GM12878 (cell line): Measurements from ENCODE around the gene EAF1. TPM values are rescaled to one million over a fixed set of nuclear protein-coding genes. Genes with fewer than 3 reads are reported as not detected.

Experiments used
- ATAC-seq: fragments of 200-7000 bp; cut with Tn5 transposase; 3 replicates; pipeline ENCODE4 v1.9.1; 2020; ENCODE audit warnings: mild to moderate bottlenecking, moderate library complexity
- BruUV-seq: library from RNA; stranded (reverse); fragments of 400-500 nt; replicated peaks from 2 replicates; lab custom pipeline; 2021; lab: Mats Ljungman, UMichigan
- CTCF ChIA-PET: fragments of 300-600 bp; sonication (Branson Sonifier 250); formaldehyde crosslinking; extraction: SDS; loops from one replicate; lab custom pipeline; 2021; ENCODE audit warnings: inconsistent platforms; lab: Yijun Ruan, JAX
- POLR2A ChIA-PET: fragments of 350-600 bp; formaldehyde crosslinking; extraction: SDS; loops from one replicate; lab custom pipeline; 2021; ENCODE audit warnings: inconsistent platforms; lab: Charles Lee
- RAD21 ChIA-PET: fragments of 300-600 bp; sonication (Branson Sonifier 250); formaldehyde crosslinking; loops from one replicate; lab custom pipeline; 2023; ENCODE audit warnings: antibody characterized with exemption; ENCODE audit not compliant: unreplicated experiment; lab: Charles Lee
- SMC1A ChIA-PET: fragments of 300-600 bp; sonication (Branson Sonifier 250); formaldehyde crosslinking; loops from one replicate; lab custom pipeline; 2023; ENCODE audit not compliant: unreplicated experiment, uncharacterized antibody; lab: Charles Lee
- DNase-seq: peaks from one replicate; pipeline ENCODE4 v3.0.0-alpha.2; 2011; ENCODE audit warnings: low read depth, low spot score
- FAIRE-seq: peaks from 3 replicates; lab custom pipeline; 2011; peaks lifted over from hg19 to GRCh38; lab: Jason Lieb, UNC
- H2AFZ ChIP-seq: 2 replicates; pipeline ENCODE4 v1.6.0; 2011; ENCODE audit warnings: low read depth, low read length, control low read depth; ENCODE audit not compliant: control insufficient read depth
- H3K27ac ChIP-seq: 2 replicates; pipeline ENCODE4 v1.5.1; 2011; ENCODE audit warnings: control low read depth; ENCODE audit not compliant: control insufficient read depth, insufficient read depth
- H3K27me3 ChIP-seq, 2 experiments: replicated peaks in 1 of 2; 2 replicates each; pipeline versions ENCODE4 v1.6.0 to v1.6.1; 2011; ENCODE audit warnings: low read length in 1 of 2; ENCODE audit not compliant: control insufficient read depth in 2 of 2, insufficient read depth in 2 of 2
- H3K36me3 ChIP-seq, 2 experiments: 2 replicates each; pipeline ENCODE4 v1.5.1; 2011; ENCODE audit warnings: low read length in 1 of 2; ENCODE audit not compliant: control insufficient read depth in 2 of 2, insufficient read depth in 2 of 2
- H3K4me1 ChIP-seq: 2 replicates; pipeline ENCODE4 v1.6.1; 2011; ENCODE audit warnings: mild to moderate bottlenecking, low read length, moderate library complexity, mixed read lengths; ENCODE audit not compliant: control insufficient read depth, insufficient read depth
- H3K4me2 ChIP-seq: 2 replicates; pipeline ENCODE4 v1.6.0; 2011; ENCODE audit warnings: control low read depth; ENCODE audit not compliant: control insufficient read depth, insufficient read depth
- H3K4me3 ChIP-seq: fragments of 200-600 bp; sonication (generic); 2 replicates; pipeline ENCODE4 v1.5.1; 2016
- H3K79me2 ChIP-seq: 2 replicates; pipeline ENCODE4 v1.6.0; 2011; ENCODE audit warnings: low read length; ENCODE audit not compliant: control insufficient read depth, insufficient read depth
- H3K9ac ChIP-seq: 2 replicates; pipeline ENCODE4 v1.8.0; 2011; ENCODE audit warnings: low read length, control low read depth, mixed read lengths; ENCODE audit not compliant: control insufficient read depth, insufficient read depth
- H3K9me3 ChIP-seq: replicated peaks from 3 replicates; pipeline ENCODE4 v1.5.1; 2011; ENCODE audit warnings: mild to moderate bottlenecking, low read length; ENCODE audit not compliant: control insufficient read depth, insufficient read depth
- H4K20me1 ChIP-seq: 2 replicates; pipeline ENCODE4 v1.6.0; 2011; ENCODE audit not compliant: control insufficient read depth, insufficient read depth
- BHLHE40 ChIP-seq, 2 experiments: fragments of 450-650 bp in 1 of 2; IDR thresholded peaks; 2 replicates each; pipeline ENCODE4 v1.6.1; 2011 to 2017; ENCODE audit warnings: low read depth in 2 of 2, borderline replicate concordance in 1 of 2, improper control_type of control experiment in 1 of 2, low read length in 1 of 2, mild to moderate bottlenecking in 1 of 2
- IKZF1 ChIP-seq: fragments of 450-650 bp; conservative IDR thresholded peaks from 2 replicates; pipeline ENCODE4 v1.6.1; 2017; ENCODE audit warnings: antibody characterized with exemption, mild to moderate bottlenecking
- IKZF2 ChIP-seq, 2 experiments: fragments of 450-650 bp; IDR thresholded peaks; 2 replicates each; pipeline ENCODE4 v1.6.1; 2017; ENCODE audit warnings: mild to moderate bottlenecking in 2 of 2, moderate library complexity in 2 of 2
- PAX8 ChIP-seq: fragments of 450-650 bp; IDR thresholded peaks from 2 replicates; pipeline ENCODE4 v1.6.1; 2017; ENCODE audit warnings: mild to moderate bottlenecking, moderate library complexity
- PKNOX1 ChIP-seq: fragments of 450-650 bp; IDR thresholded peaks from 2 replicates; pipeline ENCODE4 v1.6.1; 2016; ENCODE audit warnings: mild to moderate bottlenecking
- POLR2A ChIP-seq: IDR thresholded peaks from 2 replicates; pipeline ENCODE4 v1.6.1; 2011; ENCODE audit warnings: low read depth, mild to moderate bottlenecking, low read length
- POLR2AphosphoS5 ChIP-seq: IDR thresholded peaks from 2 replicates; pipeline ENCODE4 v1.6.1; 2011; ENCODE audit warnings: mild to moderate bottlenecking, low read length, inconsistent platforms
- RAD51 ChIP-seq: fragments of 450-650 bp; IDR thresholded peaks from 2 replicates; pipeline ENCODE4 v1.6.1; 2016; ENCODE audit warnings: moderate library complexity, mild to moderate bottlenecking, inconsistent platforms
- SIN3A ChIP-seq: IDR thresholded peaks from 2 replicates; pipeline ENCODE4 v1.6.1; 2012; ENCODE audit warnings: low read depth, low read length, improper control_type of control experiment
- SIX5 ChIP-seq: IDR thresholded peaks from 2 replicates; pipeline ENCODE4 v1.6.1; 2011; ENCODE audit warnings: mild to moderate bottlenecking, low read depth, low read length, moderate library complexity; ENCODE audit not compliant: severe bottlenecking
- TARDBP ChIP-seq: IDR thresholded peaks from 2 replicates; pipeline ENCODE4 v1.6.1; 2016; ENCODE audit warnings: borderline replicate concordance
- YBX1 ChIP-seq: fragments of 450-650 bp; IDR thresholded peaks from 2 replicates; pipeline ENCODE4 v1.6.1; 2016; ENCODE audit warnings: antibody characterized with exemption
- ZBTB33 ChIP-seq: fragments of 450-650 bp; IDR thresholded peaks from 2 replicates; pipeline ENCODE4 v1.6.1; 2017; ENCODE audit warnings: mild to moderate bottlenecking
- ZZZ3 ChIP-seq: IDR thresholded peaks from 2 replicates; pipeline ENCODE4 v1.6.1; 2011; ENCODE audit warnings: low read depth; ENCODE audit not compliant: control insufficient read depth, insufficient read length
- WGBS: methylation state at CpG from one replicate; pipeline ENCODE4 v1.1.6; 2016; ENCODE audit warnings: low lambda C conversion rate; ENCODE audit not compliant: insufficient replicate concordance, insufficient coverage; ENCODE audit errors: missing lambda C conversion rate; 5-methylcytosine and 5-hydroxymethylcytosine counted together
- in situ Hi-C: fragments of 300-500 bp; cut with MboI; formaldehyde crosslinking; loops from 9 replicates; pipeline ENCODE4 v1.14.3; 2018; ENCODE audit warnings: mixed read lengths
- intact Hi-C: fragments of 100-400 bp; cut with micrococcal nuclease; formaldehyde crosslinking; loops from one replicate; pipeline ENCODE4 v1.14.2; 2022; ENCODE audit not compliant: unreplicated experiment
- polyA plus RNA-seq, 11 experiments: library from polyadenylated mRNA; depleted of rRNA in 4 of 11; unstranded in 6 of 11; stranded (reverse) in 5 of 11; fragments of >200 nt; fragmentation: Nextera tagmentation in 4 of 11; fragmentation: Illumina TruSeq in 1 of 11; extraction: Ambion mirVana in 4 of 11; extraction: Trizol in 1 of 11; gene quantifications; 1 replicate in 1 of 11; 2 replicates in 10 of 11; pipeline versions ENCODE4 v1.2.1 to v1.2.3, GENCODE V29; 2011 to 2016; ENCODE audit warnings: inconsistent platforms in 2 of 11, missing spikeins in 2 of 11, low read depth in 1 of 11
- total RNA-seq, 4 experiments: library from RNA; depleted of rRNA in 3 of 4; stranded (reverse); fragments of >200 nt in 3 of 4; fragmentation: Illumina TruSeq in 1 of 4; extraction: Trizol in 1 of 4; gene quantifications; 2 replicates each; pipeline versions ENCODE4 v1.2.1 to v1.2.3, GENCODE V29; 2013 to 2021
- TF ChIP-seq, protein P1 (sequence below): IDR thresholded peaks from 2 replicates; pipeline ENCODE4 v1.6.1; 2012; ENCODE audit warnings: low read depth, low read length, improper control_type of control experiment
- TF ChIP-seq, protein P2 (sequence below): IDR thresholded peaks from 2 replicates; pipeline ENCODE4 v1.6.1; 2012; ENCODE audit warnings: low read depth, low read length, improper control_type of control experiment

Gene EAF1
- total and polyA plus RNA-seq, 10 of the 15 experiments (the other 5 are each of a cell fraction or from before 2014, with no cell fraction given): 6.8 to 21.6 (median 15.6) TPM

DNA sequence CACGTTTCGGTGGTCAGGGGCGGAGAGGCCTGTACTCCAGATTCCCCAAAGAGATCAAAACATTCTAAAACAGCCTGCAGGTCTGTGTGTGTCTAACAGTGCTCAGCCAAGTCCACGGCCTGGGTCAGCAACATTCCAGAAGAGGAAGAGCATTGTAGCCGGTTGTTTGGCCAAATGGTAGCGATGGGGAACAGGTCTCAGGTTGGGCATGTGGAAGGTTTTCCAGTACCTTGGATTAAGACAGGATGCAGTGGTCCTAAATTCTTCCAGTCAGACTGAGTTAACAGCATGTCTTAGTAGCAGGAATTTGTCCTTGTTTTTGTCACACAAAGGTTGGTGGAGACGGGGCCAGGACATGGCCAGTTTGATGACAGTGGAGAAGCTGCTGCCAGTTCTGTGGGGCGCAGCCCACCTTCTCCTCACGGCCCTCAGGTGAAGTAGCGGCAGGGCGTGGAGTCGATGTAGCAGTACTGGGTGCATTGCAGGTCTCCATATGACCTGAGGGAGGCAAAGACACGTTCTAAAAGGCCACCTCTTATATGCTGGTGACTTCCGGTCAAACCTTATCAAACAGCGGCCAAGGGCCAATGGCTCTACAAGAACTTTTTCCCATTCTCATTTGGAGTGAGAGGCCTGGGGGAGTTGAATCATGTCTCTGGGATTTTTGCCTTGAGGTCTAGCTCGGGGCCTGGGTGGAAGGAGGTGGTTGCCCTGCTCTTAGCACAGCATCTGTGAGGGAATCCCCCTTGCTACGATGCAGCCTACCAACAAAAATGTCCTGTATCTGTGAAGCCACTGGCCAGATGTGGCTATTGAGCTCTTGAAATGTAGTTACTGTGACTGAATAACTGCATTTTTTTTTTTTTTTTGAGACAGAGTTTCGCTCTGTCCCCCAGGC lies 24.1 kb downstream of the EAF1 start:
- peak; percentile 56 for ATAC-seq
- BruUV-seq: no TSS peak
- no peaks in the 10 kb centered on the region for H3K4me1 ChIP-seq
- TF ChIP-seq PAX8 (no peak), POLR2A (no peak), RAD51 (no peak), BHLHE40 (IDR thresholded peaks at IDR 0.05; ENCODE audit: borderline replicate concordance in 1 of 2, low read depth in 2 of 2, low read length in 1 of 2) (no peak), SIN3A (no peak), IKZF2 (IDR thresholded peaks at IDR 0.05) (no peak), ZZZ3 (no peak), PKNOX1 (no peak), POLR2AphosphoS5 (no peak), TARDBP (no peak), SIX5 (no peak), ZBTB33 (no peak), YBX1 (no peak), IKZF1 (no peak)
- TF ChIP-seq, protein P1, sequence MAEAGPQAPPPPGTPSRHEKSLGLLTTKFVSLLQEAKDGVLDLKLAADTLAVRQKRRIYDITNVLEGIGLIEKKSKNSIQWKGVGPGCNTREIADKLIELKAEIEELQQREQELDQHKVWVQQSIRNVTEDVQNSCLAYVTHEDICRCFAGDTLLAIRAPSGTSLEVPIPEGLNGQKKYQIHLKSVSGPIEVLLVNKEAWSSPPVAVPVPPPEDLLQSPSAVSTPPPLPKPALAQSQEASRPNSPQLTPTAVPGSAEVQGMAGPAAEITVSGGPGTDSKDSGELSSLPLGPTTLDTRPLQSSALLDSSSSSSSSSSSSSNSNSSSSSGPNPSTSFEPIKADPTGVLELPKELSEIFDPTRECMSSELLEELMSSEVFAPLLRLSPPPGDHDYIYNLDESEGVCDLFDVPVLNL: no peak
- TF ChIP-seq, protein P2, sequence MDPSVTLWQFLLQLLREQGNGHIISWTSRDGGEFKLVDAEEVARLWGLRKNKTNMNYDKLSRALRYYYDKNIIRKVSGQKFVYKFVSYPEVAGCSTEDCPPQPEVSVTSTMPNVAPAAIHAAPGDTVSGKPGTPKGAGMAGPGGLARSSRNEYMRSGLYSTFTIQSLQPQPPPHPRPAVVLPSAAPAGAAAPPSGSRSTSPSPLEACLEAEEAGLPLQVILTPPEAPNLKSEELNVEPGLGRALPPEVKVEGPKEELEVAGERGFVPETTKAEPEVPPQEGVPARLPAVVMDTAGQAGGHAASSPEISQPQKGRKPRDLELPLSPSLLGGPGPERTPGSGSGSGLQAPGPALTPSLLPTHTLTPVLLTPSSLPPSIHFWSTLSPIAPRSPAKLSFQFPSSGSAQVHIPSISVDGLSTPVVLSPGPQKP: no peak

More for the DNA sequence above, 24.1 kb downstream of the EAF1 start:
- intact Hi-C loops: no loop called here
- Histone ChIP-seq H3K9me3 (no peaks in the 10 kb centered on the region), H3K79me2 (no peaks in the 10 kb centered on the region), H3K4me3 (no peak overlapping the region), H3K36me3 (no peaks in the 10 kb centered on the region), H3K27me3 (no peaks in the 10 kb centered on the region), H2AFZ (no peak overlapping the region), H3K9ac (no peak overlapping the region), H3K27ac (no peak overlapping the region), H3K4me2 (no peak overlapping the region), H4K20me1 (no peaks in the 10 kb centered on the region)
- POLR2A ChIA-PET: no interaction called here
- DNase-seq (no peak), FAIRE-seq (no peak)
- CTCF ChIA-PET: interaction anchor here (1.0 kb wide), 1 partner anchor 16 kb away, joined by 3 read pairs; no protein-coding TSS in a partner anchor
- RAD21 ChIA-PET: interaction anchor here (0.6 kb wide), 1 partner anchor 117 kb away, joined by 3 read pairs; no protein-coding TSS in a partner anchor
- SMC1A ChIA-PET: interaction anchor here (1.1 kb wide), 1 partner anchor 21 kb away, joined by 3 read pairs; no protein-coding TSS in a partner anchor
- 72% methylated on average over 17 of the region's 18 CpGs for WGBS
- in situ Hi-C loops: no loop called here
